Smooth muscle cell (in vitro differentiated cells): ENCODE measurements around the gene NENF. TPM values are rescaled to one million over a fixed set of nuclear protein-coding genes. Genes with fewer than 3 reads are reported as not detected.

Experiments
- DNase-seq: peaks from one replicate; lab custom pipeline; 2025; ENCODE audit not compliant: unreplicated experiment; lab: John Stamatoyannopoulos, UW
- H2AFZ ChIP-seq: fragments of 200-600 bp; sonication (generic); 2 replicates; pipeline ENCODE4 v1.6.0; 2016; ENCODE audit warnings: antibody characterized with exemption, low read depth, mild to moderate bottlenecking
- H3F3A ChIP-seq: fragments of 200-600 bp; sonication (generic); 2 replicates; pipeline ENCODE4 v1.6.0; 2017; ENCODE audit warnings: antibody characterized with exemption, low read depth
- H3K27ac ChIP-seq: fragments of 200-600 bp; sonication (generic); 2 replicates; pipeline ENCODE4 v1.5.1; 2016; ENCODE audit warnings: low read depth, mild to moderate bottlenecking
- H3K27me3 ChIP-seq: fragments of 200-600 bp; sonication (generic); 2 replicates; pipeline ENCODE4 v1.6.1; 2016; ENCODE audit warnings: low read depth, mild to moderate bottlenecking
- H3K36me3 ChIP-seq: fragments of 200-600 bp; sonication (generic); 2 replicates; pipeline ENCODE4 v1.5.1; 2016; ENCODE audit warnings: low read depth
- H3K4me1 ChIP-seq: fragments of 200-600 bp; sonication (generic); 2 replicates; pipeline ENCODE4 v1.5.1; 2016; ENCODE audit warnings: low read depth
- H3K4me2 ChIP-seq: fragments of 200-600 bp; sonication (generic); 2 replicates; pipeline ENCODE4 v1.6.0; 2016; ENCODE audit warnings: mild to moderate bottlenecking
- H3K4me3 ChIP-seq: fragments of 200-600 bp; sonication (generic); 2 replicates; pipeline ENCODE4 v1.5.1; 2016; ENCODE audit warnings: mild to moderate bottlenecking
- H3K79me2 ChIP-seq: fragments of 200-600 bp; sonication (generic); 2 replicates; pipeline ENCODE4 v1.6.0; 2016; ENCODE audit warnings: low read depth, mild to moderate bottlenecking
- H3K9ac ChIP-seq: fragments of 200-600 bp; sonication (generic); 2 replicates; pipeline ENCODE4 v1.6.0; 2016; ENCODE audit warnings: low read depth
- H3K9me3 ChIP-seq: fragments of 200-600 bp; sonication (generic); replicated peaks from 2 replicates; pipeline ENCODE4 v1.5.1; 2016; ENCODE audit warnings: low read depth
- H4K20me1 ChIP-seq: fragments of 200-600 bp; sonication (generic); 2 replicates; pipeline ENCODE4 v1.6.0; 2016; ENCODE audit warnings: low read depth
- CTCF ChIP-seq: fragments of 200-600 bp; sonication (generic); IDR thresholded peaks from 2 replicates; pipeline ENCODE4 v1.5.1; 2017; ENCODE audit warnings: borderline replicate concordance, mild to moderate bottlenecking, antibody characterized with exemption; ENCODE audit not compliant: insufficient read depth, poor library complexity, severe bottlenecking
- WGBS: methylation state at CpG from one replicate; pipeline ENCODE4 v1.1.7; 2016; ENCODE audit warnings: low lambda C conversion rate; 5-methylcytosine and 5-hydroxymethylcytosine counted together
- polyA plus RNA-seq: library from polyadenylated mRNA; unstranded; fragments of >200 nt; fragmentation: Nextera tagmentation; extraction: Ambion mirVana; gene quantifications from 2 replicates; pipeline ENCODE4 v1.2.1, GENCODE V29; 2016
- total RNA-seq: library from RNA; depleted of rRNA; stranded (reverse); fragments of >200 nt; gene quantifications from 2 replicates; pipeline ENCODE4 v1.2.3, GENCODE V29; 2014

NENF gene
- total and polyA plus RNA-seq, 2 experiments from 2014 or later = 53.9 to 90.7 TPM

- WGBS = 29% methylated on average over 10 of the region's 10 CpGs
- Histone ChIP-seq H3K79me2 (no peaks in the 10 kb centered on the region), H3K4me1 (peaks cover 7% of the 10 kb centered on the region), H4K20me1 (no peaks in the 10 kb centered on the region), H3K27ac (peak overlapping the region; percentile 88), H3K27me3 (no peaks in the 10 kb centered on the region), H3K9ac (peak overlapping the region; percentile 83), H2AFZ (no peak overlapping the region), H3K4me3 (no peak overlapping the region), H3K36me3 (no peaks in the 10 kb centered on the region), H3K9me3 (no peaks in the 10 kb centered on the region), H3F3A (peaks cover 12% of the 10 kb centered on the region), H3K4me2 (peak overlapping the region; percentile 17)
- no peak for DNase-seq
- TF ChIP-seq CTCF = no peak
These were observed 53.3 kb downstream of the NENF start for GRCh38 chr1:212485913-212486618.

GRCh38 chr1:212486619-212486975 is 53.9 kb downstream of the NENF start:
- Histone ChIP-seq H2AFZ (no peak overlapping the region), H3K36me3 (no peaks in the 10 kb centered on the region), H3K79me2 (no peaks in the 10 kb centered on the region), H3K9ac (peak overlapping the region; percentile 83), H3K9me3 (no peaks in the 10 kb centered on the region), H3K4me3 (no peak overlapping the region), H4K20me1 (no peaks in the 10 kb centered on the region), H3K27me3 (no peaks in the 10 kb centered on the region), H3K4me1 (peaks cover 7% of the 10 kb centered on the region), H3K27ac (peak overlapping the region; percentile 88), H3K4me2 (no peak overlapping the region), H3F3A (peaks cover 12% of the 10 kb centered on the region)
- DNase-seq = no peak
- 94% methylated on average over 4 of the region's 4 CpGs for WGBS
- TF ChIP-seq CTCF = no peak

- peak overlapping the region; percentile 88 for H3K27ac ChIP-seq
- H3K27me3 ChIP-seq = no peaks in the 10 kb centered on the region
- peaks cover 7% of the 10 kb centered on the region for H3K4me1 ChIP-seq
These were observed 54.6 kb downstream of the NENF start for GRCh38 chr1:212487286-212487685.

More at GRCh38 chr1:212487286-212487685, 54.6 kb downstream of the NENF start:
- TF ChIP-seq CTCF = no peak
- Histone ChIP-seq H3K9ac (no peak overlapping the region), H3K79me2 (no peaks in the 10 kb centered on the region), H3K4me3 (no peak overlapping the region), H3K4me2 (no peak overlapping the region), H3K36me3 (no peaks in the 10 kb centered on the region), H3K9me3 (no peaks in the 10 kb centered on the region), H4K20me1 (no peaks in the 10 kb centered on the region), H3F3A (peaks cover 12% of the 10 kb centered on the region), H2AFZ (no peak overlapping the region)
- DNase-seq = no peak
- 62% methylated on average over 2 of the region's 2 CpGs for WGBS
